DOHH2 (cell line): ENCODE results near the gene STAP2.

Experiments used
- H3F3A ChIP-seq: fragments of 200-600 bp; sonication (generic), shearing (Covaris generic); 2 replicates; pipeline ENCODE4 v1.6.0; 2016; ENCODE audit warnings: antibody characterized with exemption, mild to moderate bottlenecking; ENCODE audit not compliant: control insufficient read depth, insufficient read depth
- H3K27ac ChIP-seq: fragments of 200-600 bp; sonication (generic); 2 replicates; pipeline ENCODE4 v1.5.1; 2014; ENCODE audit warnings: low read depth, mild to moderate bottlenecking, low read length, moderate library complexity
- H3K27me3 ChIP-seq: fragments of 200-600 bp; sonication (generic); 2 replicates; pipeline ENCODE4 v1.6.1; 2014; ENCODE audit warnings: mild to moderate bottlenecking, low read length, mixed read lengths; ENCODE audit not compliant: control insufficient read depth
- H3K36me3 ChIP-seq: fragments of 200-600 bp; sonication (generic); 2 replicates; pipeline ENCODE4 v1.6.1; 2014; ENCODE audit warnings: mild to moderate bottlenecking, low read length, moderate library complexity, mixed read lengths; ENCODE audit not compliant: control insufficient read depth
- H3K4me1 ChIP-seq: fragments of 200-600 bp; sonication (generic); 2 replicates; pipeline ENCODE4 v1.6.1; 2014; ENCODE audit warnings: mild to moderate bottlenecking, low read length, mixed read lengths; ENCODE audit not compliant: control insufficient read depth
- H3K4me2 ChIP-seq: fragments of 200-600 bp; sonication (generic); 2 replicates; pipeline ENCODE4 v1.6.0; 2014; ENCODE audit warnings: mild to moderate bottlenecking, low read length, moderate library complexity
- H3K4me3 ChIP-seq: fragments of 200-600 bp; sonication (generic); 2 replicates; pipeline ENCODE4 v1.5.1; 2014; ENCODE audit warnings: mild to moderate bottlenecking, low read length, mixed read lengths
- H3K79me2 ChIP-seq: fragments of 200-600 bp; sonication (generic); 2 replicates; pipeline ENCODE4 v1.6.1; 2014; ENCODE audit warnings: mild to moderate bottlenecking, low read length, mixed read lengths; ENCODE audit not compliant: control insufficient read depth
- H3K9me2 ChIP-seq: fragments of 200-600 bp; sonication (generic); replicated peaks from 2 replicates; pipeline ENCODE4 v1.6.1; 2014; ENCODE audit warnings: mild to moderate bottlenecking, low read length, mixed read lengths; ENCODE audit not compliant: control insufficient read depth
- H3K9me3 ChIP-seq: fragments of 200-600 bp; sonication (generic); 2 replicates; pipeline ENCODE4 v1.6.1; 2014; ENCODE audit warnings: antibody characterized with exemption, low read length, mixed read lengths; ENCODE audit not compliant: control insufficient read depth, insufficient read depth
- H4K20me1 ChIP-seq: fragments of 200-600 bp; sonication (generic); 2 replicates; pipeline ENCODE4 v1.6.0; 2014; ENCODE audit warnings: low read depth, mild to moderate bottlenecking, antibody characterized with exemption, low read length, moderate library complexity; ENCODE audit not compliant: control insufficient read depth, insufficient read depth
- EZH2phosphoT487 ChIP-seq: fragments of 200-600 bp; sonication (generic); IDR thresholded peaks from 2 replicates; pipeline ENCODE4 v1.6.1; 2017; ENCODE audit warnings: borderline replicate concordance, mild to moderate bottlenecking, antibody characterized with exemption, low read length, moderate library complexity, mixed read lengths
- TF ChIP-seq, protein P1 (sequence below): fragments of 200-600 bp; sonication (generic); IDR thresholded peaks from one replicate; pipeline ENCODE4 v1.5.1; 2014; ENCODE audit warnings: antibody characterized with exemption, mild to moderate bottlenecking, low read depth, low read length; ENCODE audit not compliant: poor library complexity, severe bottlenecking

Gene STAP2

DNA sequence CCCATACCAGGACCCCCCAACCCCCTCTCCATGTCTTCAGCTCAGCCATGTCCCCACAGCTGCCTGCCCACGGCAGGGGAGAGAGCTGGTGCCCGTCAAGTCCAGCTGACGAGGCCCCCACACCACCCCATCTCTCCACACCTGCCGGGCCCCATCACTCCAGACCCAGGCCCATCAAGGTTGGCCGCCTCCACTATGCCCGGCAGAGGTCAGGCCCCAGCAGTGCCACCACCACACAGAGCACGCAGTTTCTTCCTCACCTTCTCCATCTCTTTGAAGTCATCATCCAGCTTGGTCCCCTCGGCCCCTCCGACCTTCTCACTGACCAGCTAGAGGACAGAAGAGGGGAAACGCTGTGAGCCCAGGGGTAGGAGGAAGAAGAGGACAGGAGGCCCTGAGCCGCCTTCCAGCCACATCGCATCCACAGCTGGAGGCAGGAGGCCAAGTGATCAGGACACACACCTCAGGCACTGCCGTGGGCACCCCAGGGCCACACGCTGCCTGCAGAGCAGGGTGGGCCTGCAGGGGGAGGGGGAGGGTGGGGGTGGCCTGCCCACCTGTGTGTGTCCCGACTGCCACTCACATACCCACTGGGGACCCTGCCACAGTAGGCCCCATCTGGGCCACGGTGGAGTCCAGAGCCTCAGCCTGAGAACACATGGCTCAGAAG lies 28.2 kb upstream of the STAP2 start:
- Histone ChIP-seq H3K9me2 (no peaks in the 10 kb centered on the region), H4K20me1 (peaks cover 10% of the 10 kb centered on the region), H3F3A (0 out of 2 replicates have a peak, but pooled peaks cover 3% of the 10 kb centered on the region), H3K79me2 (peaks cover 32% of the 10 kb centered on the region), H3K4me1 (peaks cover 40% of the 10 kb centered on the region), H3K9me3 (no peaks in the 10 kb centered on the region), H3K27me3 (no peaks in the 10 kb centered on the region), H3K36me3 (peaks cover 57% of the 10 kb centered on the region), H3K27ac (no peak overlapping the region), H3K4me2 (no peak overlapping the region), H3K4me3 (no peak overlapping the region)
- TF ChIP-seq EZH2phosphoT487 = no peak
- TF ChIP-seq, protein P1, sequence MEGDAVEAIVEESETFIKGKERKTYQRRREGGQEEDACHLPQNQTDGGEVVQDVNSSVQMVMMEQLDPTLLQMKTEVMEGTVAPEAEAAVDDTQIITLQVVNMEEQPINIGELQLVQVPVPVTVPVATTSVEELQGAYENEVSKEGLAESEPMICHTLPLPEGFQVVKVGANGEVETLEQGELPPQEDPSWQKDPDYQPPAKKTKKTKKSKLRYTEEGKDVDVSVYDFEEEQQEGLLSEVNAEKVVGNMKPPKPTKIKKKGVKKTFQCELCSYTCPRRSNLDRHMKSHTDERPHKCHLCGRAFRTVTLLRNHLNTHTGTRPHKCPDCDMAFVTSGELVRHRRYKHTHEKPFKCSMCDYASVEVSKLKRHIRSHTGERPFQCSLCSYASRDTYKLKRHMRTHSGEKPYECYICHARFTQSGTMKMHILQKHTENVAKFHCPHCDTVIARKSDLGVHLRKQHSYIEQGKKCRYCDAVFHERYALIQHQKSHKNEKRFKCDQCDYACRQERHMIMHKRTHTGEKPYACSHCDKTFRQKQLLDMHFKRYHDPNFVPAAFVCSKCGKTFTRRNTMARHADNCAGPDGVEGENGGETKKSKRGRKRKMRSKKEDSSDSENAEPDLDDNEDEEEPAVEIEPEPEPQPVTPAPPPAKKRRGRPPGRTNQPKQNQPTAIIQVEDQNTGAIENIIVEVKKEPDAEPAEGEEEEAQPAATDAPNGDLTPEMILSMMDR = no peak

GRCh38 chr19:4365791-4366665 lies 27.4 kb upstream of the STAP2 start:
- 0 out of 2 replicates have a peak, but pooled peaks cover 3% of the 10 kb centered on the region for H3F3A ChIP-seq
- no peaks in the 10 kb centered on the region for H3K9me3 ChIP-seq
- H3K36me3 ChIP-seq = peaks cover 60% of the 10 kb centered on the region
- peaks cover 24% of the 10 kb centered on the region for H3K79me2 ChIP-seq
- H3K4me2 ChIP-seq = no peak overlapping the region
- no peak overlapping the region for H3K4me3 ChIP-seq
- peaks cover 10% of the 10 kb centered on the region; the same call in 1 of the 2 replicates for H4K20me1 ChIP-seq
- peaks cover 32% of the 10 kb centered on the region for H3K4me1 ChIP-seq
- no peaks in the 10 kb centered on the region for H3K9me2 ChIP-seq
- TF ChIP-seq, protein P1 = no peak
- TF ChIP-seq EZH2phosphoT487 = no peak
- no peak overlapping the region for H3K27ac ChIP-seq
- no peaks in the 10 kb centered on the region for H3K27me3 ChIP-seq

DNA sequence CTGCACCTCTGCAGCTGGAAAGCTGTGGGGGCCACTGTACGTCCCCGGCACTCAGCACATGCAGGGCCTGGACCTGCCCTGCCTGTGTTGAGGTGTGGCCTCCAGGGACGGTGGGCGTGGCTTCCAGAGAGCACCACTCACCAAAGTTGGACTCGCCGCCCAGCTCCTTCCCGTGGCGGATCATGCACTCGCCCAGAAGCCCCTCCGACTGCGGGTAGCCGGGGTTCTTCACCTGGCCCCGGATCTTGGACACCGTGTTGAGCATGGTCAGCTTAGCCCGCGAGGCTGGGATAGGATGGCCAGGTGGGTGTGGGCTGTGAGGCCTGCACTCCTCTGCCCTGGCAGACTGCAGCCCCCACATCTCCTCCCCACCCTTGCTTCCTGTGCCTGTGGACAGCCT lies 26.7 kb upstream of the STAP2 start:
- H4K20me1 ChIP-seq = 0 out of 2 replicates have a peak, but pooled peaks cover 4% of the 10 kb centered on the region

More for the DNA sequence above, 26.7 kb upstream of the STAP2 start:
- TF ChIP-seq EZH2phosphoT487 = no peak
- TF ChIP-seq, protein P1 = no peak
- H3K27ac ChIP-seq = no peak overlapping the region
- H3K79me2 ChIP-seq = peaks cover 17% of the 10 kb centered on the region
- H3K9me3 ChIP-seq = no peaks in the 10 kb centered on the region
- peaks cover 25% of the 10 kb centered on the region for H3K4me1 ChIP-seq
- H3K9me2 ChIP-seq = no peaks in the 10 kb centered on the region
- 0 out of 2 replicates have a peak, but pooled peaks cover 3% of the 10 kb centered on the region for H3F3A ChIP-seq
- no peak overlapping the region for H3K4me2 ChIP-seq
- no peak overlapping the region for H3K4me3 ChIP-seq
- no peaks in the 10 kb centered on the region for H3K27me3 ChIP-seq
- peaks cover 64% of the 10 kb centered on the region for H3K36me3 ChIP-seq
